ENCODE results near the gene OR4C3.

DNA sequence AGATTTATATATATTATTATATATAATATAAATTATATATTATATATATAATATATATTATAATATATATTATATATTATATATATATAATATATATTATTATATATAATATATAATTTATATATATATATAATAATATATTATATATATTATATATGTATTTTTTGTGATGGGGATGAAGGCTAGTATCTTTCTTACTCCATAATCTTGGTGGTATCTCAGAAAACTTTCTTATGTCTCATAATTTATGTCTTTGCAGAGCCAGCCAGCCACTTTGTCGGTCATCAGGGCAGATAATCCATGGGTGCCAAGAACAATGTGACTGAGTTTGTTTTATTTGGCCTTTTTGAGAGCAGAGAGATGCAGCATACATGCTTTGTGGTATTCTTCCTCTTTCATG lies 18.8 kb upstream of the OR4C3 start, which contains the start of gene OR4S1:
- TF ChIP-seq, protein P1, sequence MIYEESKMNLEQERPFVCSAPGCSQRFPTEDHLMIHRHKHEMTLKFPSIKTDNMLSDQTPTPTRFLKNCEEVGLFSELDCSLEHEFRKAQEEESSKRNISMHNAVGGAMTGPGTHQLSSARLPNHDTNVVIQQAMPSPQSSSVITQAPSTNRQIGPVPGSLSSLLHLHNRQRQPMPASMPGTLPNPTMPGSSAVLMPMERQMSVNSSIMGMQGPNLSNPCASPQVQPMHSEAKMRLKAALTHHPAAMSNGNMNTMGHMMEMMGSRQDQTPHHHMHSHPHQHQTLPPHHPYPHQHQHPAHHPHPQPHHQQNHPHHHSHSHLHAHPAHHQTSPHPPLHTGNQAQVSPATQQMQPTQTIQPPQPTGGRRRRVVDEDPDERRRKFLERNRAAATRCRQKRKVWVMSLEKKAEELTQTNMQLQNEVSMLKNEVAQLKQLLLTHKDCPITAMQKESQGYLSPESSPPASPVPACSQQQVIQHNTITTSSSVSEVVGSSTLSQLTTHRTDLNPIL (CRISPR knock-in tag; IDR thresholded peaks at IDR 0.05; ENCODE audit: low read depth): no peak
- TF ChIP-seq ZFP3 (CRISPR knock-in tag; IDR thresholded peaks at IDR 0.05) (no peak), ARNTL (CRISPR knock-in tag; IDR thresholded peaks at IDR 0.05; ENCODE audit: borderline replicate concordance, low read depth) (no peak), SNAI2 (CRISPR knock-in tag; IDR thresholded peaks at IDR 0.05) (no peak), TOX (CRISPR knock-in tag; IDR thresholded peaks at IDR 0.05; ENCODE audit: borderline replicate concordance) (no peak), ZFP30 (CRISPR knock-in tag; IDR thresholded peaks at IDR 0.05) (no peak)

Data from SK-N-SH treated with all-trans-retinoic acid at 6 μM for 48 hours (cell line).